ENCODE results near the gene SLC2A1. TPM values are rescaled to one million over a fixed set of nuclear protein-coding genes. Genes with fewer than 3 reads are reported as not detected.

The SLC2A1 gene
- total RNA-seq, 1 donor from 2014 or later = 265 TPM

- Mint-ChIP-seq H3K36me3 (ENCODE audit: low read depth) (no peaks in the 10 kb centered on the region), H3K4me1 (peaks cover 22% of the 10 kb centered on the region), H3K4me3 (no peak overlapping the region), H3K27me3 (ENCODE audit: low read depth) (no peaks in the 10 kb centered on the region), H3K9me3 (no peaks in the 10 kb centered on the region), H3K27ac (ENCODE audit: unreplicated experiment) (no peak overlapping the region)
- TF ChIP-seq CTCF (conservative IDR thresholded peaks at IDR 0.05) = no peak
- no peak for DNase-seq (ENCODE audit: low read depth, low spot score)
Measured at GRCh38 chr1:42983253-42983652, 24.6 kb upstream of the SLC2A1 start.

GRCh38 chr1:42982641-42983040 lies 24.0 kb upstream of the SLC2A1 start:
- DNase-seq (ENCODE audit: low read depth, low spot score) = no peak
- Mint-ChIP-seq H3K27me3 (ENCODE audit: low read depth) (no peaks in the 10 kb centered on the region), H3K4me1 (peaks cover 25% of the 10 kb centered on the region)

GRCh38 chr1:42981871-42982270 lies 23.2 kb upstream of the SLC2A1 start:
- Mint-ChIP-seq H3K4me3 (no peak overlapping the region), H3K27ac (ENCODE audit: unreplicated experiment) (no peak overlapping the region), H3K9me3 (no peaks in the 10 kb centered on the region), H3K27me3 (ENCODE audit: low read depth) (no peaks in the 10 kb centered on the region), H3K4me1 (peaks cover 25% of the 10 kb centered on the region), H3K36me3 (ENCODE audit: low read depth) (no peaks in the 10 kb centered on the region)
- no peak for TF ChIP-seq CTCF (conservative IDR thresholded peaks at IDR 0.05)
- no peak for DNase-seq (ENCODE audit: low read depth, low spot score)

More at GRCh38 chr1:42982641-42983040, 24.0 kb upstream of the SLC2A1 start:
- no peak overlapping the region for H3K27ac Mint-ChIP-seq (ENCODE audit: unreplicated experiment)
- no peaks in the 10 kb centered on the region for H3K9me3 Mint-ChIP-seq
- no peak overlapping the region for H3K4me3 Mint-ChIP-seq
- H3K36me3 Mint-ChIP-seq (ENCODE audit: low read depth) = no peaks in the 10 kb centered on the region
- TF ChIP-seq CTCF (conservative IDR thresholded peaks at IDR 0.05) = no peak

- DNase-seq (ENCODE audit: low read depth, low spot score) = no peak
- no peak overlapping the region for H3K4me3 Mint-ChIP-seq
- H3K27me3 Mint-ChIP-seq (ENCODE audit: low read depth) = no peaks in the 10 kb centered on the region
- H3K4me1 Mint-ChIP-seq = peaks cover 25% of the 10 kb centered on the region
- H3K27ac Mint-ChIP-seq (ENCODE audit: unreplicated experiment) = no peak overlapping the region
- no peaks in the 10 kb centered on the region for H3K9me3 Mint-ChIP-seq
- no peaks in the 10 kb centered on the region for H3K36me3 Mint-ChIP-seq (ENCODE audit: low read depth)
- TF ChIP-seq CTCF (conservative IDR thresholded peaks at IDR 0.05) = no peak
Measured at GRCh38 chr1:42981255-42981805, 22.7 kb upstream of the SLC2A1 start.

- H3K27me3 Mint-ChIP-seq (ENCODE audit: low read depth) = no peaks in the 10 kb centered on the region
- no peaks in the 10 kb centered on the region for H3K36me3 Mint-ChIP-seq (ENCODE audit: low read depth)
- no peaks in the 10 kb centered on the region for H3K9me3 Mint-ChIP-seq
- TF ChIP-seq CTCF (conservative IDR thresholded peaks at IDR 0.05) = no peak
- H3K4me3 Mint-ChIP-seq = no peak overlapping the region
- peak overlapping the region; percentile 19 for H3K27ac Mint-ChIP-seq (ENCODE audit: unreplicated experiment)
- H3K4me1 Mint-ChIP-seq = peaks cover 33% of the 10 kb centered on the region
- no peak for DNase-seq (ENCODE audit: low read depth, low spot score)
Measured at GRCh38 chr1:42979896-42980800, 21.5 kb upstream of the SLC2A1 start.
